Activated T-cell treated with anti-CD3 and anti-CD28 coated beads for 4 hours (primary cell): Measurements from ENCODE around the gene GLRA1.
"Not testable (repeated sequence)": the region's sequence is repeated elsewhere in the genome, so short reads cannot be mapped to it uniquely, and the experiment has no call there.

Experiments used
- DNase-seq: peaks from one replicate; pipeline ENCODE4 v3.0.0-alpha.2; 2020

Gene GLRA1

DNA sequence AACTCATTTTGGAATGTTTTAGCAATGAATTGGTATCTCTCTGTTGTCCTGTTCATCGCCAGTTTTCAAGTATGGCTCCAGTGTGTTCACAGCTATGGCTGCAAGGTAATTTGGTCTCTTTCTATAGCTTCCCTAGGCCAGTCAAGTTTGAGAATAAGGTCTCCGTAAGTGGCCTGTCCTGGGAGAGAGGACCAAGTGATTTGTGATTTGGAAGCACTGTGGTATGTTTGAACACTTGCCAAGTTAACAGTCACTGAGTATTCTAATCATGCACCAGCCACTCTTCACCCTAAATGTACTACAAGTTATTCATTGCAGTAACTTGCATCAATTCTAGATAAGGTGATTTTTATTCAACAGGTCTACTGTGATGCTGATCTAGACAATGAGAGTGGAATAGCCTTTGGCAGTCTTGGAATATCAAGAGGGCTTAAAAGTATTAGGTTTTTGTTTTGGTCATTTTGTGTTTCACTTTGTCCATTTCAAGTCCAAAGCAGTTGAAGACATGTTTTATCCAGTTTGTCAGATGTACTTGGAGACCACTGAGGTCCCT, 111.8 kb downstream of the GLRA1 start:
- no peak for DNase-seq

DNA sequence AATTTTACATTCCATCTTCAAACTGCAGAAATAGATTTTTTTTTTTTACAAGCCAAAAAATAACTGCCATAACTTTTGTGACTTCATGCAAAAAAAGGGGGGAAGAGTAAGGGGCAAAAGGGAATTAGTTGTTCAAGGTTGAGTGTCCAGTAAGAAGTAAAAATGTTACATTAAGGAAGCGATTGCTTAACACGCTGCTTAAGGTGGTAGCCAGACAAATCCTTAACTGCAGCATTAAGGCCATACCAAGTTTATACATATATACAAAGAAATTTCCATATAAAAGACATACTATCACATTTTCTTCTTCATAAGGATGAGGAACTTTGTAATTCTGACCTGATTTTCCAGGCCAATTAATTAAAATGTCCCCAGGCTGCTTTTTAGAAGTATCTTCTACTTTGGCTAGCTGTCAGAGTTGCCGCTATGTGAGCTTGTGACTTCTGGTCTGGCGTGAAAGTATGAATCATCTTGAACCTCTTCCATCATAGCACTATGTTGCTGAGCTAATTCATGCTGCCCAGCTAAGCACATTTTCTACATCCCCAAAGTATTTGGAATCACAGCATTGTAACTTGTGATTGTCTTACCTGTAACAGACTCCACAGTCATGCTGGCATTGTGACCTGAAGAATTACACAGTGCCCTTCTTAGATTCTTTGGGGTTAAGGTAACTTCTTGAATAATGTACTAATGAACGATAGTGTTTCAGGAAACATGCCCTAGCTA, 112.9 kb downstream of the GLRA1 start:
- DNase-seq: no peak

DNA sequence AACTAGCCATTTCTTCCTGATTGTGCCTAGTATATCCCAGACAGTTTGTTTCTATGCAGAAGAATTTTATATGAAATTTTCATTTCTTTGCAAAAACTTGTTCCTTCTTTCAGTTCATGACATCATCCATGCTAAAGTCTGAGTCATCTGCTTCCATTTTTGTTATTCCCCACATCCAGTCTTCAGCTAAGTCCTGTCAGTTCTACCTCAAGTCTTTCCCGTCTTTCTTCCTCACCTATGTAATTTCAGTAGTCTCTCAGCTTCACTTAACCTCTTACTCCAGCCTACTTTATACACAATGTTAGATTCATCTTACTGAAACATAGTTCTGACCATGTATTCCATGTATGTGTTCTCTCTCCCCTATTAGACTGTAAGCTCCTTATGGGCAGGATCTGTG, 113.8 kb downstream of the GLRA1 start:
- DNase-seq: no peak

DNA sequence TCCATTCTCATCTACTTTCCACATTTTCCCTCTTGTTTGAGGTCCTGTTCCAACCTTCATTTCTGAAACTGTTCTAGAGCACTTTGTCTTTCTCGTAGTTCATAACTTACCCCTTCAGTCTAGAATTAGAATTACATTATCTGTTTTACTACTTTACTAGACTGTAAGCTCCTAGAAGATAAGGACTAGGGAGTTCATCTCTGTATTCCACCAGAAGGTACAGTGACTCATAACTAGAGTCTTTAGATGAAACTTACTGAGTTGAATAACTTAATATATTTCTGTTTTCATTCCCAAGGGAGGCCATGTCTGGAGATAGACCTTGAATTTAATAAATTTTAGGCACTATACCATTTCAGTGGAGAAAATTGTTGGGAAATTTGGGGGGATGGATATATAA, 114.2 kb downstream of the GLRA1 start:
- no peak for DNase-seq

DNA sequence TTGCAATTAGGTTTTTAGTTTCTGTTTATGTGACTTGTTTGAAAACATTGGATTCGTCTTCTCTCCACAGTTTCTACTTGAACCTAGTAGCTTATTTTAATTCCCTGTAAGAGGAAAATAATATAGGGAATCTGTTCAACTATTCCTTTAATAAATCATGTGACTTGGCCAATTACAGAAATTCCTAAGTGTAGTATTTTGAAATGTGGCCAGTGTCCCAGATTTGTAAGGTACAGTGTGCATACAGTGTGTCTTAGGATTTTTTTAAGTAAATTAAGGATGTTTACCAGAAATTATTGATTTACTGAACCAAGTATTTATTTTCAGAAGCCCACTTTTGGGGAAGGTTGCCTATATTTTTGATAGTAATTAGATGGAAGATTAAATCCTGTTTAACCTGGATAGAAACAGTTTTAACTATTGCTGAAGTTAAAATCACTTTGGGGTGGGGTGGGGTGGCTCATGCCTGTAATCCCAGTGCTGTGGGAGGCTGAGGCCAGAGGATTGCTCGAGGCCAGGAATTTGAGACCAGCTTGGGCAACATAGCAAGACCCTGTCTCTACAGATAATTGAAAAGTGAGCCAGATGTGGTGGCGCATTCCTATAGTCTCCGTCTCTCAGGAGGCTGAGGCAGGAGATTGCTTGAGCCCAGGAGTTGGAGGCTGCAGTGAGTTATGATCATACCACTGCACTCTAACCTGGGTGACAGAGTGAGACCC, 116.0 kb downstream of the GLRA1 start:
- no peak for DNase-seq

DNA sequence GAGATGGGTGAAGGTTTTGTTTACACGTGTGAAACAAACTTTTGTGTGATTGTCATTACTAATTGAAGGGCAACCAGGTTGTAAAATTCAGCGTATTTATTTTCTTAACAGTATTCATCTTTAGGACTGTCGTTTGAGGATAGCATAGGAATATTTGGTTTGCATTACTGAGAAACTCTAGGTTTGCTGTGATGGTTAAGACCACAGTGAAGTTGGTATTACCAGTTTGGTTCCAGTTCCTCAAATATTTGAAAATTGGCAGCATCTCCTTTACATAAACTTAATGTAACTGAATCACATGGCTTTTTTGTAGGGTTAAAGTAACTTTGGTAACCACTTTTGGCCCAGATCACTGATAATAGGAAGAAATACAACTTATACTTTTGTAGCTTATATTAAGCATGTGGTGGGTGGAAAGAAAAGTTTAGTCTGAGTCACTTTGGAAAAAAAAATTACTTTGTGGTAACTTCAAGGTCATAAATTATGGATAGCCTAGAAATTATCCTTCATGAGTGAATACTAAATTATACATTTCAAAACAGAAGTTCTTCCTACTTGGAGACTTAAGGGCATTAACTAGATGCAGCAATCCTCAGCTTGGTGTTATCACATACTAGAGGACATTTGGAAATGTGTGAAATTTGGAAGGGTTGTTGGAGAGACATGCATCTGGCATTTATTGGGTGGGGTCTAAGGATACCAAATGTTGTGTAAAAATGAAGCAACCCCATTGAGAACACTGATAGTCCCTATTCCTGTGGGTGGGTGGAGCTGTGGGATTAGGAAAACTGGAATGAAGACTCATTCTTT, 119.0 kb downstream of the GLRA1 start:
- DNase-seq: no peak

DNA sequence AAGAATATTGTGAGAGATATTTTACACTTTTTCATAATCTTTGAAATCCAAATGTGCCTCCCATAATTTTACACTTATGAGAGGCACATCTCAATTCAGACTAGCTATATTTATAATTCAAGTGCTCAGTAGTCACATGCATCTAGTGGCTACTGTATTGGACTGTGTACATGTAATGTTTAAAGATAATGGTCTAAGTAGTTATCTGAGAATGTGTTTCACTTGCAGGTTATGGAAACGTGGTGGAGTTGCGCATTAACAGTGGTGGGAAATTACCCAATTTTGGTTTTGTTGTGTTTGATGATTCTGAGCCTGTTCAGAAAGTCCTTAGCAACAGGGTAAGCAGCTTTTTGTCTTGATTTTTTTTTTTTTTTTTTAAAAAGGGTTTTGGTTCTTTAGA, 124.1 kb downstream of the GLRA1 start:
- no peak for DNase-seq

DNA sequence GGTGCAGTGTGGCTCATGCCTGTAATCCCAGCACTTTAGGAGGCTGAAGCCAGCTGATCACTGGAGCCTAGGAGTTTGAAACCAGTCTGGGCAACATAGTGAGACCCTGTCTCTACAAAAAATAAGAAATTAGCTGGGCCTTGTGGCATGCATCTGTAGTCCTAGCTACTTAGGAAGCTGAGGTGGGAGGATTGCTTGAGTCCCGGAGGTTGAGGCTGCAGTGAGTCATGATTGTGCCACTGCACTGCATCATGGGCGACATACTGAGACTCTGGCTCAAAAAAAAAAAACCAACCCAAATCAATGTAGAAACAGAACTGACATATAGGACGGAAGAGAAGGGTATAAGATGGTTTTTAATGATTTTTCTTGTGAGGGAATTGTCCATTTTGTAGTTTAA, 125.2 kb downstream of the GLRA1 start:
- no peak for DNase-seq

DNA sequence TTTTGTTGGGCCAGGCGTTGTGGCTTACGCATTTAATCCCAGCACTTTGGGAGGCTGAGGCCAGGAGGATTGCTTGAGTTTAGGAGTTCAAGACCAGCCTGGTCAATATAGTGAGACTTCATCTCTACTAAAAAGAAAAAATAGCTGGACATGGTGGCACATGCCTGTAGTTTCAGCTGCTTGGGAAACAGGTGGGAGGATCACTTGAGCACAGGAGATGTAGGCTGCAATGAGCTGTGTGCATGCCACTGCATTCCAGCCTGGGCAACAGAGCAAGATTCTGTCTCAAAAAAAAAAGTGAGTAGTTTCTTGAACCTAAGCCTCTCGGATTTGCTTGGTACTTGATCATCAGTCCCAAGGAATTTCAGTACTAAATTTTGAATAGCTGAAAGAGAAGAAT, 126.0 kb downstream of the GLRA1 start:
- DNase-seq: no peak

DNA sequence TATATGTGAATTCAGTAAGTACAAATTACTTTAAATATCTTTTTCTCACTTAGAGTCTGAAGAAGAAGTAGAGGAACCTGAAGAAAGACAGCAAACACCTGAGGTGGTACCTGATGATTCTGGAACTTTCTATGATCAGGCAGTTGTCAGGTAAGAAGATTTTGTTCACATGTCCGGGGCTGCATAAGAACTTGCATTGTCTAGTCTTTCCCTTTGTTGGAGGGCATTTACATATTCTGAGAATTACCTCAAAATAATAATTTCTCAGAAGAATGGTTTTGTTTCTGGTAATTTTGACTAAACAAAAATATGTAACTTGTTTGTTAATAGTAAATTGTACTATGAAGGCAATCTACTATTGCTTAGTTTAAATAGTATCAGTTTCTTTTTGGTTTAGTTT, 129.2 kb downstream of the GLRA1 start:
- DNase-seq: no peak

DNA sequence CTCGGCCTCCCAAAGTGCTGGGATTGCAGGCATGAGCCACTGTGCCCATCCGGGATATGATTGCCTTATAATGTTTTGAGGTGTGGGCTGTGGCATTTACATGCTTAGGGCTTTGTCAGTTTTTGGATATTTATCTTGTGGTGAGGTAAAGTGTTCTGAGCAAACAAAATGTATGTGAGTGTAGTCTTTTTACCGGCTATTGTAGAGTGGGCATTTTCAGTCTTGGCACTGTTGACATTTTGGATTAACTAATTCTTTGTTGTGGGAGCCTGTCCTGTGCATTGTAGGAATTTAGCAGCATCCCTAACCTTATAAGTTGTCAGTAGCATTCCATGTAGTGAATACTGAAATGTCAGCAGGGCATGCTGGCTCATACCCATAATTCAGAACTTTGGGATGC, 131.3 kb downstream of the GLRA1 start:
- no peak for DNase-seq

DNA sequence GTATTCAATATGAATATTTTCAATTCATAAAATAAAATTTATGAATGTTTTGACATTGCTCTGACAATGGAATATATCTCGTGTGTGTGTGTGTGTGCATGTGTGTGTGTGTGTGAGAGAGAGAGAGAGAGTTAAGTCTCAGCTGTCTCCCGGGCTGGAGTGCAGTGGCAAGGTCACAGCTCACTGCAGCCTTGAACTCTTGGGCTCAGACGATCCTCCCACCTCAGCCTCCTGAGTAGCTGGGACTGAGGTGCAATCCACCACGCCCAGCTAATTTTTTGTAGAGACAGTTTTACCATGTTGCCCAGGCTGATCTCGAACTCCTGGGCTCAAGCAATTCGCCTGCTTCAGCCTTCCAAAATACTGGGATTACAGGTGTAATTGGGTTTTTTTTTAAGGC, 136.8 kb downstream of the GLRA1 start:
- no peak for DNase-seq

DNA sequence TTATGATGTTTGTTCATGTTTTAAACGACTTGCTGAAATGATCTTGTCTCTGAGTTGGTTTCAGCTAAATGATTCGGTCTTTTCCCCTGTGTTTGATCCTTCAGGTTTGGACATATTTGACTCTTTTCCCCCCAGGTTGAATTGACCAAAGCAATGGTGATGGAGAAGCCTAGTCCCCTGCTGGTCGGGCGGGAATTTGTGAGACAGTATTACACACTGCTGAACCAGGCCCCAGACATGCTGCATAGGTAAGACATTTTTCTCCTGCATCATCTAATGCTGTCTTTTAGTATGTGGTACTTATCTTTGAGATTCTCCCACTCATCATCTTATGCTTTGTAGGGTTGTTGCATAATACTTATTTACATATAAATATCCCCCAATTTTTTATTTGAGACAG, 138.2 kb downstream of the GLRA1 start:
- no peak for DNase-seq

DNA sequence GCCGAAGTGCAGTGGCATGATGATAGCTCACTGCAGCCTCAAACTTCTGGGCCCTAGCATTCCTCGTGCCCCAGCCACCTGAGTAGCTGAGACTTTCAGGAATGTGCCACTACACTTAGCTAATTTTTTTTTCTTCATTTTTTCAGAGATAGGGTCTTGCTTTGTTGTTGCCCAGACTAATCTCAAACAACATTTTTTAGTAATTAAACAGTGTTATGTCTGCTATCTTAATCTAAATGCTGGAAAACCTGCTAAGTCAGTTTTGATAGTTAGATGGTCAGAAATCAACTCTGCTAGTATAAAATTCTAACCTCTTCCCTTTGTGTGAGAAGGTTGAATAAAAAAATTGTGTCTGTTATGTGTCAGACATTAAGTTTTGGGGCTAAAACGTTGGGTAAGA, 140.5 kb downstream of the GLRA1 start:
- no peak for DNase-seq

DNA sequence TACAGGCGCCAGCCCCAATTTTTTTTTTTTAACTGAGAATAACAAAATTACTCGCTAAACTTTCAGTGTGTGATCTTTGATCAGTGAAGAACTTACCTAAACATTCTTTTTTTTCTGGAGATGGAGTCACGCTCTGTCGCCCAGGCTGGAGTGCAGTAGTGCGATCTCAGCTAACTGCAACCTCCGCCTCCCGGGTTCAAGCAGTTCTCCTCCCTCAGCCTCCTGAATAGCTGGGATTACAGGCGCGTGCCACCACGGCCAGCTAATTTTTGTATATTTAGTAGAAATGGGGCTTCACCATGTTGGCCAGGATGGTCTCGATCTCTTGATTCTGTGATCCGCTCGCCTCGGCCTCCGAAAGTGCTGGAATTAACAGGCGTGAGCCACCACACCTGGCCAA, 141.0 kb downstream of the GLRA1 start:
- DNase-seq: not testable (repeated sequence)

DNA sequence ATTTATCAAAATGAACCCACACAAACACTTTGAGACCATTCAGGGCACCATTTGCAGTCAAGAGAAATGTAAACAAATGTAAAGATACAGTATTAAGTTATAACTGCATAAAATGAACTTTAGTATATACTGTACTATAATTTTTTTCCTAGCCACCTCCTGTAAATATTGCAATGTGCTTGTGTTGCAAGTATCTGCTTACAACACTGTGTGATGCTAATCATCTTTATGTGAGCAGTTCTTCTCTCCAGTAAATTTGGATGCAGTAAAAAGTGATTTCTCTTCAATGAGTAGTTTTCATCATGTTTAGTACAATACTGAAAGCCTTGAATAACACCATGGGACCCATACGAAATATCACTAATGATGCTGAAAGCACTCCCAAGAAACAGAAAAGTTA, 143.4 kb downstream of the GLRA1 start:
- DNase-seq: no peak

DNA sequence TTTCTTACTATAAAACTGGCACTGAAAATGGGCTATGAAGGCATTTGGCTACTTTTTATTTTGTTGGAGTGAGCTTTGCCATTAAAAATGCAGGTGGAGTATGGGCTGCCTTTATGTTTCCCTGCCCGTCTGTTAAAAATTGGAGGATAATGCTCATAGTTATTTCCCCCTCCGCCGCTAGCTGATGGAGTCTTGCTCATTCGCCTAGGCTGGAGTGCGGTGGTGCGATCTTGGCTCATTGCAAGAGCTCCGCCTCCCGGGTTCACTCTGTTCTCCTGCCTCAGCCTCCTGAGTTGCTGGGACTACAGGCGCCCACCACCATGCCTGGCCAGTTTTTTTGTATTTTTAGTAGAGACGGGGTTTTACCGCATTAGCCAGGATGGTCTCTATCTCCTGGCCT, 144.3 kb downstream of the GLRA1 start:
- DNase-seq: no peak

DNA sequence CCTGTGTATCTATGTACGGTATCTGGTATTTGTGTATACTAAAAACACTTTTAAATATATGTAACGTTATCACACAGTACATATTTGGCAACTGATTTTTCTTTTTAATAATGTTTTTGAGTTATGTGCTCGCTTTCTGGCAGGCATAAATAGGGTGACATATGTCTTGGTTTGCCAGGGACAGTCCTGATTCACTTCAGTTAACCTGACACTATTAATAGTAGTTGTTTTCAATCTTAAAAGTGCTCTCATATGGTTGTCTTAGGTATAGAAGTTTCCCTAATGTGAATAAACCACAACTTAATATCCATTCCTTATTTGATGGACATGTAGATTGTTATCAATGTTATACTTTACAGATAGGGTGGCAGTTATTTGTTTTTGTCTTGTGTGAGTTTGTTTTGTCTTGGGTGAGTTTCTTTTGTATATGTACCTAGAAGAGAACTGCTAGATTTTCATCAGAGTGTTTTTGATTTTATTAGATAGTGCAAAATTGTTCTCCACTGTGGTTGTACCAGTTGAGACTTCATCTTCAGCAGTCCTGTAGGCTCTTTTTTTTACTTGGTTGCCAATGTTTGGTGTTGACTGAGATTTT, 145.0 kb downstream of the GLRA1 start:
- DNase-seq: no peak

DNA sequence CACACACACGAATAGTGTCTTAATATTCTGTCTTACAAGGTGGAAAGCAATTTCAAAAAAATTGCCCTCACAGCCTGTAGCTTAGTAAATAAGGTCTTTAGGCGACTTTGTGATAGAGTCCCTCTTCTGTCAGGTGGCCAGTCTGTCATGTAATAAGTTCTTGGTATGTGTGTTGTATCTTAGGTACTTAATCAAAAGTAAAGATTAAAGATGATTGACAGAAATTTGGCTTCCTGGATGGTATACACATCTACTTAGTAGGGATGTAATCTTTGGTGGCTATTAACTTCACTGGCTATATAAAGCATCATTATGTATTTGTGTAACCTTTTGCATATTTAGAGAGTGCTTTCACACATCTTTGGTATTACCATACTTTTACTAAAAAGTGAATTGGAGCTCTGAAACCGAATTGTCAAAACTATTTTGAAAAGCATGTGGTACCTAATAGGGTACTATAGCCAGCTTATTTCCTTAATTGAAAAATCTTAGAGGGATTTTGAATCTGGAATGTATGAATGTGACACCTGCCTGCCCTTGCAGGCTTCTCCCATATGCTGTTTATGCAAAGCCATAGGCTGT, 149.5 kb downstream of the GLRA1 start:
- DNase-seq: no peak

DNA sequence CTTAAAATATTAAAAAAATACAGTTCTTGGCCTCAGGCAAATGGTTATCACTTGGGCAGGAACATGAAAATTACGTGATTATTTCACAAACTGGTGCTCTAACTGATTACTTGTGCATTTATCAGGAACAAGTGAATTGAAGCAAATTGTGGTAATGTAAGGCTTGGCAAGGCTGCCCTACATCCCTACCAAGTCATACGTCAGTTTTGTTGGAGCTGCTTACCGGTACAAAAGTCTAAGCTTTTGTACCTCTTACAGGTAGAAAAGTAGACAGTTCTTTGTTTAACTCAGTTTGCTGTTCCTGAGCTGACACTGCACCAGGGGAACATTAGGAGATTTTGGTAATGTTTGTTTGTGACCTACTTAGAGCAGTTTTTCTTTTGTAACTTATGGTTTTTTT, 150.7 kb downstream of the GLRA1 start:
- DNase-seq: no peak

DNA sequence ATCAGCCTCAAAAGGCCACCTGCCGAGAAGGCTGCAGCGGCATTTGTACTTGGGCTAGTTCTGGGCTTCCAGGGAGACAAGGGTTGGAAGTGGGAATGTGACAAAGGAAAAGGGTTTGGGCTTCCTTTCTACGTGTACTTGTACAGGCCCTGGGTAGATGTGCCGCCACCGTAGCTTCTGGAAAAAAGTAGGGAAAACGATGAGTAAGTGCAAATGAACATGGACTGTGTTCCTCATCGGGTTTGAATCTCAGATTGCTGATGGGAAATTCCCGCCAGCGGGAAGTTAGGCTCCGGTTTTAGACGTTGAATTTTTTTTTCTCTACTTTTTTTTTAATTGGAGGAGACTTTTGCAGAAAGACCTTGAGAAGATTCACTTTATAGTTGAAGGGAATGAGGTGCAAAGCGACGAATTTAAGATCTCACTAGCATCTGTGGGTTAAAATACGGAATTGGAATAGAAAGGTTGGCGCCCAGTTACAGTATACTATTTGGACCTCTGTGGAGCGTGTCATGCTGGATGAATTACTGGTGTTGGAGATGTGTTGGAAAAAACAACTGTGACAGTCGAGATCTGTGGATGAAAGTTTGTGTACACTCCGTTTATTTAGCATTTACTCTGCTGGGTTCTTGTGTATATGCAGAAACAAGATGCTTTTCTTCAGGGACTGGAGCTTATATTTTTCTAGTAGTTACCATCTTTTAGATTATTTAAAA, 151.6 kb downstream of the GLRA1 start:
- DNase-seq: no peak
